Measurements from ENCODE around the gene CEACAM6. TPM values are rescaled to one million over a fixed set of nuclear protein-coding genes. Genes with fewer than 3 reads are reported as not detected.

Gene CEACAM6
- total RNA-seq, 2 experiments from 2014 or later = not detected

DNA sequence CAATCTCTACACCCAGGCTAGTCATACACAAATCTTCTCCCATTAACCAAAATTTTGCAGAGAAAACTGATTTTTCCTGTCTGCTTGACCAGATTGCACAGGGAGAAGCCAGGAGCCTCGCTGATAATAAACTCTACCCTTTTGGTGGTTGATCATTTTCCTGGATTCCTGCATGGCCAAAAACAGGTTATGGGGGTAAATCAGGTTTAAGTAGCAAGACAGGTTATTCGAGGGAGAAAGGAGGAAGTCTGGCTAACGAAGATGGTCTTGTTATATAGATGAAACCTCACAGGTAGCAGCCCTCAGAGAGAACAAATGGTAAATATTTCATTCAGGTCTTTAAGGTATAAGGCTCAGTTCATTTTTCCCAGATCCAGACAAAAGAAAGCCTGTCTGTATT lies 16.0 kb upstream of the CEACAM6 start:
- no peak for ATAC-seq (ENCODE audit: poor library complexity)
- Mint-ChIP-seq H3K27ac (no peak overlapping the region), H3K4me3 (no peak overlapping the region), H3K9me3 (no peaks in the 10 kb centered on the region), H3K36me3 (ENCODE audit: low read depth) (no peaks in the 10 kb centered on the region), H3K4me1 (ENCODE audit: low read depth) (peaks cover 6% of the 10 kb centered on the region), H3K27me3 (peaks cover 65% of the 10 kb centered on the region)
- CTCF ChIA-PET = no interaction called here
- Histone ChIP-seq H3K27ac (ENCODE audit: low read depth in 1 of 2, low read length in 2 of 2) (no peak overlapping the region), H3K4me3 (ENCODE audit: low read length) (no peak overlapping the region), H3K9me3 (ENCODE audit: control insufficient read depth in 1 of 2, insufficient read depth in 1 of 2, low read length in 2 of 2) (no peaks in the 10 kb centered on the region), H3K4me1 (ENCODE audit: insufficient read depth, low read length) (peaks cover 3% of the 10 kb centered on the region), H3K27me3 (ENCODE audit: control insufficient read depth in 1 of 2, insufficient read depth in 2 of 2, low read length in 2 of 2) (peaks cover 0 to under 1% of the 10 kb centered on the region in 2 experiments), H3K36me3 (ENCODE audit: insufficient read depth, low read length) (no peaks in the 10 kb centered on the region)
- intact Hi-C loops (cut with DNase I, micrococcal nuclease) = no loop called here
- DNase-seq = no peak
- TF ChIP-seq, protein P1, sequence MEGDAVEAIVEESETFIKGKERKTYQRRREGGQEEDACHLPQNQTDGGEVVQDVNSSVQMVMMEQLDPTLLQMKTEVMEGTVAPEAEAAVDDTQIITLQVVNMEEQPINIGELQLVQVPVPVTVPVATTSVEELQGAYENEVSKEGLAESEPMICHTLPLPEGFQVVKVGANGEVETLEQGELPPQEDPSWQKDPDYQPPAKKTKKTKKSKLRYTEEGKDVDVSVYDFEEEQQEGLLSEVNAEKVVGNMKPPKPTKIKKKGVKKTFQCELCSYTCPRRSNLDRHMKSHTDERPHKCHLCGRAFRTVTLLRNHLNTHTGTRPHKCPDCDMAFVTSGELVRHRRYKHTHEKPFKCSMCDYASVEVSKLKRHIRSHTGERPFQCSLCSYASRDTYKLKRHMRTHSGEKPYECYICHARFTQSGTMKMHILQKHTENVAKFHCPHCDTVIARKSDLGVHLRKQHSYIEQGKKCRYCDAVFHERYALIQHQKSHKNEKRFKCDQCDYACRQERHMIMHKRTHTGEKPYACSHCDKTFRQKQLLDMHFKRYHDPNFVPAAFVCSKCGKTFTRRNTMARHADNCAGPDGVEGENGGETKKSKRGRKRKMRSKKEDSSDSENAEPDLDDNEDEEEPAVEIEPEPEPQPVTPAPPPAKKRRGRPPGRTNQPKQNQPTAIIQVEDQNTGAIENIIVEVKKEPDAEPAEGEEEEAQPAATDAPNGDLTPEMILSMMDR (IDR thresholded peaks at IDR 0.05) = no peak
- POLR2A ChIA-PET = no interaction called here

DNA sequence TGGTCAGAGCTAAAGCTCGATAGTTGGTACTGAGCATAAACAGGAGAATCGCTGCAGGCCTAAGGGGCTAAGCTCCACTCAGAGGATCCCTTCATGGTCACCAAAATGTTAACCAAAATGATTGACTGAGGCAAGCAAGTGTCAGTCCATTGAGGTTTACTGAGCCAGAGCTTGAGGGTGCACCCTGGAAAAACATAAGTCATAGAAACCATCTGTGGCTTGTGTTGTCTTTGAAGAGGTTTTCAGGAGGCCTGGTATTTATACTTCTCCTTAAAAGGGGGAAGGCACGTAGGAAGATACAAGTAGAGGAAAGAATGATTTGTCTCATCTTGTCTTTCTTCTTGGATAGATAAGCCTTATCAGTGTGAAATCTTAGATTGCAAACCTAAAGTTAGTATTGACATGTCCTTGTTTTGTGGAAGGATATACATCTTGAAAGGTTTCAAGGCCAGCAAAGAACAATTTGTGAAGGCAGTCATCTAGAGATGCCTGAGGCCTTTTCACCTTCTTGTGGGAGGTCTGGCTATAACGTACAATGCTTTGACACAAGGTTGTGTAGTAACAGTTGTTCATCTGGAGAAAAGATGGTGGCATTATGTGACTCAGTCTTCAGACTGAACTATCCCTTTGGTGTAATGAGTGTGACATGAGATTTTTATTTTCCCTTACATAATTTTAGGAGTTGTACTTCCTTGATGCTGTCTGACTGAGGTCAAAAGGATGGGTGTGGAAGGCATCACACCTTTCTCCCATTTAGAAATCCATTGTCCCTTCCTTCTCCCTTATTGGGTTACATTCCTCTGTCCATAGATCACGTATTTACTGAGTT lies 14.7 kb upstream of the CEACAM6 start:
- ATAC-seq (ENCODE audit: poor library complexity) (no peak), DNase-seq (no peak)
- Mint-ChIP-seq H3K9me3 (no peaks in the 10 kb centered on the region), H3K27ac (no peak overlapping the region), H3K4me1 (ENCODE audit: low read depth) (peaks cover 6% of the 10 kb centered on the region), H3K36me3 (ENCODE audit: low read depth) (no peaks in the 10 kb centered on the region), H3K4me3 (no peak overlapping the region), H3K27me3 (peaks cover 69% of the 10 kb centered on the region)
- ChIA-PET CTCF (no interaction called here), POLR2A (interaction anchor here (0.9 kb wide), 1 partner anchor 13 kb away, joined by 3 read pairs; no protein-coding TSS in a partner anchor)
- Histone ChIP-seq H3K36me3 (ENCODE audit: insufficient read depth, low read length) (no peaks in the 10 kb centered on the region), H3K4me1 (ENCODE audit: insufficient read depth, low read length) (no peaks in the 10 kb centered on the region), H3K27ac (ENCODE audit: low read depth in 1 of 2, low read length in 2 of 2) (no peak overlapping the region), H3K4me3 (ENCODE audit: low read length) (no peak overlapping the region), H3K9me3 (ENCODE audit: control insufficient read depth in 1 of 2, insufficient read depth in 1 of 2, low read length in 2 of 2) (no peaks in the 10 kb centered on the region), H3K27me3 (ENCODE audit: control insufficient read depth in 1 of 2, insufficient read depth in 2 of 2, low read length in 2 of 2) (peaks cover 9 to 13% of the 10 kb centered on the region in 2 experiments)
- intact Hi-C loops (cut with DNase I, micrococcal nuclease) = no loop called here
- TF ChIP-seq, protein P1 (IDR thresholded peaks at IDR 0.05) = no peak

DNA sequence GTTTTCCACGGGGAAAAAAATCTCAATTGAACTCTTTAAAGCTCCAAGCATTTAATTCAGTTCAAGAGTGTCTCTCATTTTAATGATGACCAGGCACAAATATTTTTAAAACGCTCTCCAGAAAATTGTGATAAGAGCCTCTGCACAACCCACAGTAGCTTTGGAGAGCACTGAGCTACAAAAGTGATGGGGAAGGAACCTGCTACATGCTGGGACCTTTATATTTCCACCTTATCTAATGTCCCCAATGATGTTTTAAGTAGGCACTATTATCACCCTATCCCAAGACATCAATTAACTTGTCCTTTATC lies 14.1 kb upstream of the CEACAM6 start:
- H3K27me3 ChIP-seq (ENCODE audit: control insufficient read depth in 1 of 2, insufficient read depth in 2 of 2, low read length in 2 of 2) = peaks cover 9 to 18% of the 10 kb centered on the region in 2 experiments
- Mint-ChIP-seq H3K27me3 (peaks cover 69% of the 10 kb centered on the region), H3K4me3 (no peak overlapping the region), H3K36me3 (ENCODE audit: low read depth) (no peaks in the 10 kb centered on the region), H3K9me3 (no peaks in the 10 kb centered on the region), H3K27ac (no peak overlapping the region), H3K4me1 (ENCODE audit: low read depth) (peaks cover 6% of the 10 kb centered on the region)
- no peaks in the 10 kb centered on the region for H3K4me1 ChIP-seq (ENCODE audit: insufficient read depth, low read length)
- ChIA-PET POLR2A (no interaction called here), CTCF (no interaction called here)
- no peaks in the 10 kb centered on the region for H3K9me3 ChIP-seq (ENCODE audit: control insufficient read depth in 1 of 2, insufficient read depth in 1 of 2, low read length in 2 of 2)
- no peak for ATAC-seq (ENCODE audit: poor library complexity)
- H3K27ac ChIP-seq (ENCODE audit: low read depth in 1 of 2, low read length in 2 of 2) = no peak overlapping the region
- DNase-seq = no peak
- TF ChIP-seq, protein P1 (IDR thresholded peaks at IDR 0.05) = no peak
- no peak overlapping the region for H3K4me3 ChIP-seq (ENCODE audit: low read length)
- intact Hi-C loops (cut with DNase I, micrococcal nuclease) = no loop called here
- H3K36me3 ChIP-seq (ENCODE audit: insufficient read depth, low read length) = no peaks in the 10 kb centered on the region

All from CD4-positive, alpha-beta T cell (primary cell).